MG63 (cell line): ENCODE results near the gene ANXA2. TPM values are rescaled to one million over a fixed set of nuclear protein-coding genes. Genes with fewer than 3 reads are reported as not detected.

Experiments used
- DNase-seq: peaks from one replicate; pipeline ENCODE4 v3.0.0-alpha.2; 2020
- H3K27me3 ChIP-seq: fragments of 250-450 bp; sonication (Bioruptor Pico); 2 replicates; pipeline ENCODE4 v1.5.1; 2020; ENCODE audit warnings: mild to moderate bottlenecking, moderate library complexity
- H3K36me3 ChIP-seq: fragments of 250-450 bp; sonication (Bioruptor Pico); 2 replicates; pipeline ENCODE4 v1.5.1; 2020; ENCODE audit warnings: mild to moderate bottlenecking, moderate library complexity
- H3K4me3 ChIP-seq: fragments of 250-450 bp; sonication (Bioruptor Pico); 2 replicates; pipeline ENCODE4 v1.5.1; 2020; ENCODE audit warnings: mild to moderate bottlenecking, moderate library complexity
- H3K9me3 ChIP-seq: fragments of 250-450 bp; sonication (Bioruptor Pico); 2 replicates; pipeline ENCODE4 v1.5.1; 2020; ENCODE audit warnings: mild to moderate bottlenecking, moderate library complexity
- total RNA-seq: library from RNA; depleted of rRNA; stranded (reverse); fragments of >200 nt; shearing (Covaris generic); gene quantifications from 2 replicates; pipeline ENCODE4 v1.2.3, GENCODE V29; 2014; ENCODE audit warnings: low replicate concordance; rRNA removed

ANXA2 gene
- total RNA-seq: 5,310 and 5,617 TPM in 2 replicates

DNA sequence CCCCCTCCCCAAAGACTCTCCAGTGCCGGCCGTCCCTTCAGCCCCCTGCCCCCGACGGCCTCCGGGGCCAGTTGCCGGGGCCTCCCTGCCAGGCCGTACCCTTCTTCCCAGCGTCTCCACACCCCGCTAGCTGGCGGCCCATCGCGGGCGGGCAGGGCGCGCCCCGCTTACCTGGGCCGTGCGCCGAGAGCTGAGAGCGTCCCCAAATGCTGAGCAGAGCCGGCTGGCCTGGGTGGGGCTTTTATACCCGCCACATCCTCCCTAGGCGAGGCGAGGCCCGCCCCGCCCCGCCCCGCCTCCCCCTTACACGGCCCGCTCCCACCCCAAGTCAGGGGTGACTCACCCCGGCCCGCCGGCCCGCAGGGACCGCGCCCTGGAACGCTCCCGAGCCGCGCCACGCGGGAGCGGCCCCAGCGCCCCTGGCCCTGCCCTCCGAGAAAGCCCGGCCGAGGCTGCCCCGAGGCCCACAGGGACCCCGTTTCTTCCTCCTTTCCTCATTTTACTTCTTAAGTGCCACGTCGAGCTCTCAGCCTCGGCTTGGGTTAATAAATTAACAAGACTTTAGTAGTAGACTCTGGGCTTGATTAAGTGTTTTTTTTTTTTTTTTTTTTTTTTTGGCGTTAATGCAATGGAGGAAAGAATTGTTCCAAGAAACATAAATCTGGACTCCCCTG lies at the start of gene ANXA2:
Gene ANXA2 (minus strand): TSS at position 215 of the 674 bp plus-strand sequence. CDS start 11,911 bp downstream, outside the sequence.
- peak; percentile 95 for DNase-seq

DNA sequence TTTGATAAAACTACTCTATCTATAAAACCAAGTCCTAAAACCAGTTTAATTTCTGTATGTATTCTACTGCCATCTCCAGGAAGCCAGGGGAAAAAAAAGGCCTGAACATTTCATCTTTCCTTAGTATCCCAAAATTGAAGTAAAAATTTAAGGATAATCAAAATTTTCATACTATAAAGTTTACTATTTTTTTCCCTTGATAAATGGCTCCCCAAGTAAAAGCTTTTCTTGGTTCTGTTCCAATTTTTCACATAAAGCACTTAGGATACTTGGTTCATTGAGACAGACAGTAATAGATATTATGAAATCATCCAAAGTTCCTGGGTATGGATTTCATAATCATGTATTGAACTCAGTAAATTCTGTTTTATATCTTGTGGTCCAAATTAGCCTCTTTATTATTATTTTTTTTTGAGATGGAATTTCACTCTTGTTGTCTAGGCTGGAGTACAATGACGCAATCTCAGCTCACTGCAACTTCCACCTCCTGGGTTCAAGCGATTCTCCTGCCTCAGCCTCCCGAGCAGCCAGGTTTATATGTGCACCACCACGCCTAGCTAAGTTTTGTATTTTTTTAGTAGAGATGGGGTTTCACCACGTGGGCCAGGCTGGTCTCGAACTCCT lies 46.6 kb upstream of the ANXA2 start:
- Histone ChIP-seq H3K27me3 (no peaks in the 10 kb centered on the region), H3K9me3 (no peaks in the 10 kb centered on the region), H3K36me3 (peaks cover 34% of the 10 kb centered on the region), H3K4me3 (no peak overlapping the region)
- no peak for DNase-seq

More for the DNA sequence above, at the start of gene ANXA2:
- Histone ChIP-seq H3K4me3 (peak within 1 kb of the TSS; percentile 99), H3K27me3 (no peaks in the 10 kb centered on the region), H3K9me3 (no peaks in the 10 kb centered on the region), H3K36me3 (peaks cover 41% of the 10 kb centered on the region)

DNA sequence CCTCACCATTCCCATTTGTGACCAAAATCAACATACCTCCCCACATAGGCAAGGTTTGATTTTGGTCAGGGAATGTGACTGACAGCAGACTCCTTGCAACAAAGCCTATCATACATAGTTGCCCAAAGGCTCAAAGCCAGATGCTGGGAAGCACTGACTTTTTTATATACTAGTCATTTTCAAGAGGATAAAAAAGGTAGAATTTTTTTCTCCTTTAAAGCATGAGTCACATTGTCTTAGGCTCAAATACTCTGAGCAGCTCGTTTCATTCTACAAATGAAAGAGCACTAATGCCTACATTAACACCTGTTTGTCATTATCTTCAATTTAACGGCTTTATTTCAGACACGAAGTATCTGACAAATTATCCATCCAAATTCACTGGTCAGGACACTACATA lies 45.0 kb upstream of the ANXA2 start:
- H3K9me3 ChIP-seq: no peaks in the 10 kb centered on the region
- no peaks in the 10 kb centered on the region for H3K27me3 ChIP-seq
- peaks cover 32% of the 10 kb centered on the region for H3K36me3 ChIP-seq
- DNase-seq: no peak
- no peak overlapping the region for H3K4me3 ChIP-seq

GRCh38 chr15:60442031-60442650 lies 44.4 kb upstream of the ANXA2 start:
- no peak for DNase-seq
- Histone ChIP-seq H3K4me3 (no peak overlapping the region), H3K36me3 (peaks cover 32% of the 10 kb centered on the region), H3K9me3 (no peaks in the 10 kb centered on the region), H3K27me3 (no peaks in the 10 kb centered on the region)

GRCh38 chr15:60441331-60441730 lies 43.5 kb upstream of the ANXA2 start:
- H3K27me3 ChIP-seq: no peaks in the 10 kb centered on the region
- H3K9me3 ChIP-seq: no peaks in the 10 kb centered on the region
- peaks cover 32% of the 10 kb centered on the region for H3K36me3 ChIP-seq
- DNase-seq: no peak
- H3K4me3 ChIP-seq: no peak overlapping the region

GRCh38 chr15:60438646-60439045 lies 40.9 kb upstream of the ANXA2 start:
- no peak for DNase-seq
- H3K27me3 ChIP-seq: no peaks in the 10 kb centered on the region
- peaks cover 41% of the 10 kb centered on the region for H3K36me3 ChIP-seq
- no peak overlapping the region for H3K4me3 ChIP-seq
- H3K9me3 ChIP-seq: no peaks in the 10 kb centered on the region

GRCh38 chr15:60428935-60429334 lies 31.1 kb upstream of the ANXA2 start:
- peaks cover 20% of the 10 kb centered on the region for H3K36me3 ChIP-seq
- H3K27me3 ChIP-seq: no peaks in the 10 kb centered on the region
- no peak overlapping the region for H3K4me3 ChIP-seq
- no peak for DNase-seq
- no peaks in the 10 kb centered on the region for H3K9me3 ChIP-seq

GRCh38 chr15:60426870-60427508 lies 29.2 kb upstream of the ANXA2 start:
- Histone ChIP-seq H3K36me3 (peaks cover 33% of the 10 kb centered on the region), H3K9me3 (no peaks in the 10 kb centered on the region), H3K27me3 (no peaks in the 10 kb centered on the region), H3K4me3 (no peak overlapping the region)
- no peak for DNase-seq

GRCh38 chr15:60425461-60425860 lies 27.7 kb upstream of the ANXA2 start:
- DNase-seq: no peak
- H3K36me3 ChIP-seq: peaks cover 29% of the 10 kb centered on the region
- no peak overlapping the region for H3K4me3 ChIP-seq
- H3K27me3 ChIP-seq: no peaks in the 10 kb centered on the region
- H3K9me3 ChIP-seq: no peaks in the 10 kb centered on the region

GRCh38 chr15:60424006-60424405 lies 26.2 kb upstream of the ANXA2 start:
- Histone ChIP-seq H3K4me3 (no peak overlapping the region), H3K36me3 (peaks cover 32% of the 10 kb centered on the region), H3K27me3 (no peaks in the 10 kb centered on the region), H3K9me3 (no peaks in the 10 kb centered on the region)
- DNase-seq: no peak

- peak; percentile 49 for DNase-seq
These were observed 25.8 kb upstream of the ANXA2 start for GRCh38 chr15:60423537-60423936.

GRCh38 chr15:60421544-60421943 lies 23.8 kb upstream of the ANXA2 start:
- DNase-seq: peak; percentile 77
- no peaks in the 10 kb centered on the region for H3K27me3 ChIP-seq
- H3K4me3 ChIP-seq: no peak overlapping the region
- peaks cover 26% of the 10 kb centered on the region for H3K36me3 ChIP-seq
- no peaks in the 10 kb centered on the region for H3K9me3 ChIP-seq

More at GRCh38 chr15:60423537-60423936, 25.8 kb upstream of the ANXA2 start:
- no peak overlapping the region for H3K4me3 ChIP-seq
- H3K9me3 ChIP-seq: no peaks in the 10 kb centered on the region
- H3K27me3 ChIP-seq: no peaks in the 10 kb centered on the region
- peaks cover 31% of the 10 kb centered on the region for H3K36me3 ChIP-seq

GRCh38 chr15:60420203-60420716 lies 22.5 kb upstream of the ANXA2 start:
- Histone ChIP-seq H3K36me3 (peaks cover 20% of the 10 kb centered on the region), H3K9me3 (no peaks in the 10 kb centered on the region)

DNA sequence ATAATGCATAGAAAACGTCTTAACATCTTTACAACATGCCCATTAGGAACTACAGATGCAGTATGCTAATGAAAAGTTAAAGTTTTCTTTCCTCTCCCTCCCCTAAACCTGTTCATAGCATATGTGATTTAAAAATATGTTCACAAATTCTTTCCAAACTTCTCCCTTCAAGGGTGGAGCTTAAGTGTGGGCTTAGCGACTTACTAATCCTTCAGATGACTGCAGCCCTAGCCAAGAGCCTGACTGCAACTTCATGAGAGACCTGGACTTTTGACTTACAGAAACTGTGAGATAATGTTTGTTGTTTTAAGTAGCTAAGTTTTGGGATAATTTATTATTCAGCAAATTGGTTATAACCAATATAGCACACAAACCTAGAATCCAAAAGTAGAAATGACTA lies 22.0 kb upstream of the ANXA2 start:
- H3K9me3 ChIP-seq: no peaks in the 10 kb centered on the region
- no peak for DNase-seq

More at GRCh38 chr15:60420203-60420716, 22.5 kb upstream of the ANXA2 start:
- DNase-seq: no peak
- Histone ChIP-seq H3K27me3 (no peaks in the 10 kb centered on the region), H3K4me3 (no peak overlapping the region)

DNA sequence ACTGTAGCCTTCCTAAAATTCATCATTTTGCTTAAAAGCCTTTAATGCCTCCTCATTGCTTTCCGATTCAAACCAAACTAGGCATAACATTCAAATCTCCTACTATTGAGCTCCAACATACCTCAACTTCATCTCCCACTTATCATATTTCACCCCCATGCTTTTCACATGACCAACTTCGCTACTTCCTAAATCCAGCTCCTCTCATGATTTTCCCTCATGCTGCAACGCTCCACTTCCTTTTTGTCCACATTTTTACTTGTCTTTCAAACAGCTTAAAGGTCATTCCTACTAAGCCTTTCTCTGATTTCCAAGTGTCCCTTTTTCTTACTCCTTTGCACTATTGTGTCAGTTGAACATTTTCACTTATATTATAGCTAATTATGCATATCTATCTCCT lies 20.3 kb upstream of the ANXA2 start:
- H3K9me3 ChIP-seq: no peaks in the 10 kb centered on the region
- H3K36me3 ChIP-seq: peaks cover 13% of the 10 kb centered on the region
- no peaks in the 10 kb centered on the region for H3K27me3 ChIP-seq
- DNase-seq: no peak
- H3K4me3 ChIP-seq: no peak overlapping the region

More for the DNA sequence above, 22.0 kb upstream of the ANXA2 start:
- peaks cover 20% of the 10 kb centered on the region for H3K36me3 ChIP-seq
- no peak overlapping the region for H3K4me3 ChIP-seq
- no peaks in the 10 kb centered on the region for H3K27me3 ChIP-seq

- H3K27me3 ChIP-seq: no peaks in the 10 kb centered on the region
- DNase-seq: no peak
- peaks cover 7% of the 10 kb centered on the region for H3K36me3 ChIP-seq
- H3K4me3 ChIP-seq: no peak overlapping the region
- no peaks in the 10 kb centered on the region for H3K9me3 ChIP-seq
These were observed 19.3 kb upstream of the ANXA2 start for GRCh38 chr15:60417112-60417511.

DNA sequence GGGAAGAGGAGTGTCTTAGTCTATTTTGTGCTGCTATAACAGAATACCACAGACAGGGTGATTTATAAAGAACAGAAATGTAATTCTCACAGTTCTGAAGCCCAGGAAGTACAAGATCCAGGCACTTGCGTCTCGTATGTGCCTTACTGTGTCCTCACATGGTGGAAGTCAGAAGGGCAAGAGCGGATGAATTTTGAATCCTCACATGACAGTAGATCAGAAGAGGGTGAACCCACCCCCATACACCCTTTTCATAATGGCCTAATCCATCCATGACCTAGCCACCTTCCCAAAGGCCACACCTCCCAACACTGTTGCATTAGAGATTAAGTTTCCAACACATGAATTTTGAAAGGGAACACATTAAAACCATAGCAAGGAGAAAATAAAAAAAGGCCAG lies 18.7 kb upstream of the ANXA2 start:
- Histone ChIP-seq H3K4me3 (no peak overlapping the region), H3K9me3 (no peaks in the 10 kb centered on the region), H3K27me3 (no peaks in the 10 kb centered on the region), H3K36me3 (peaks cover 7% of the 10 kb centered on the region)
- DNase-seq: no peak
